HG02884 (cell line): ENCODE measurements around the gene LIG1.

Experiments
- ATAC-seq: cut with Tn5 transposase; IDR thresholded peaks from one replicate; pipeline ENCODE4 v1.9.1; 2021; ENCODE audit warnings: mild to moderate bottlenecking, moderate library complexity; ENCODE audit not compliant: unreplicated experiment

LIG1 gene

DNA sequence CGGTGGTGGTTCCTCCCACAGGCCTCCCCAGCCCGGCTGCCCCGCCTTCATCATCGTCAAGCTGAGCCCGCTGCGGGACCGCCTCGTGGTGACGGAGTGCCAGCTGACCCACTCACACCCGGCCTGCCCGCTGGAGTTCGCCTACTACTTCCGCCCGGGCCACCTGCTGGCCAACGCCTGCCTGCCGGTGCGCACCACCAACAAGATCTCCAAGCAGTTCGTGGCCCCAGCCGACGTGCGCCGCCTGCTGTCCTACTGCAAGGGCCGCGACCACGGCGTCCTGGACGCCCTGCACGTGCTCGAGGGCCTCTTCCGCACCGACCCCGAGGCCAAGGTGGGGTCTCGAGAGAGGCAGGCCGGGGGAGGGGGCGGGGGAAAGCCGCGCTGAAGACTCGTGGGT lies 12.3 kb upstream of the LIG1 start:
- ATAC-seq: no peak

- no peak for ATAC-seq
These were observed 11.4 kb upstream of the LIG1 start for GRCh38 chr19:48181505-48181904.

GRCh38 chr19:48176226-48176625 lies 6.1 kb upstream of the LIG1 start:
- ATAC-seq: no peak

DNA sequence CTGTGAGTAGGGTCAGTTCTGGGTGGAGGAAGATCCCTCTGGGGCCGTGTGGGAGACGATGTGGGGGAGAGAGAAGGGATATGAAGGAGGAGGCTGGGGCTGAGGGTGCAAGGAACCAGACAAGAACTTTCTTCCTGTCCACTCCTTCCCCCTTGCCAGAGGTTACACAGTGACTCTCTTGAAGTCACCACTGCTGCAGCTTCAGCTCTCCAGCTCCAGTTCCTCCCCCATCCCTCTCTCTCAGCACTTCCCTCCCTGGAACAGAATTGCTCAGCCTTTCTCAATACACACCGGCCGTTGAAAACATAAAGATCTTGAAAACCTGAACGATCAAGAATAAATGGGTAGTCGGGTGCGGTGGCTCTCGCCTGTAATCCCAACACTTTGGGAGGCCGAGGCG lies 5.4 kb upstream of the LIG1 start:
- no peak for ATAC-seq

- ATAC-seq: no peak
These were observed 4.4 kb upstream of the LIG1 start for GRCh38 chr19:48174445-48175030.

DNA sequence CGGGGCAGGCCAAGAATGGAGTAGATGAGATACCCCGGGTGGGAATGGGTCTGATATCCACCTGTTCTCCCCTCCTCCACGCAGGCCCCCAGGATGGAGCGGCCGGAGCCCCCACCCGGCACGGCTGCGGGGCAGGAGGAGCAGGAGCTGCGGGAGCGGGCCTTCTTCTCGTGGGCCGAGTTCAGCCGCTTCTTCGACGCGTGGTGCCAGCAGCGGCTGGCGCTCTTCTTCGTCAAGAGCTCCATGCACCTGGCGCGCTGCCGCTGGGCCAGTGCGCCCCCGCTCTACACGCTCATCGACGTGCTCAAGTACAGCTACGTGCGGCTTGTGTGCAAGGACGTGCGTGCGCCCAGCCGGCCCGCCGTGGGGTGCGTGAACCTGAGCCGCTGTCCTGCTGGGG lies 1.6 kb upstream of the LIG1 start:
- no peak for ATAC-seq

DNA sequence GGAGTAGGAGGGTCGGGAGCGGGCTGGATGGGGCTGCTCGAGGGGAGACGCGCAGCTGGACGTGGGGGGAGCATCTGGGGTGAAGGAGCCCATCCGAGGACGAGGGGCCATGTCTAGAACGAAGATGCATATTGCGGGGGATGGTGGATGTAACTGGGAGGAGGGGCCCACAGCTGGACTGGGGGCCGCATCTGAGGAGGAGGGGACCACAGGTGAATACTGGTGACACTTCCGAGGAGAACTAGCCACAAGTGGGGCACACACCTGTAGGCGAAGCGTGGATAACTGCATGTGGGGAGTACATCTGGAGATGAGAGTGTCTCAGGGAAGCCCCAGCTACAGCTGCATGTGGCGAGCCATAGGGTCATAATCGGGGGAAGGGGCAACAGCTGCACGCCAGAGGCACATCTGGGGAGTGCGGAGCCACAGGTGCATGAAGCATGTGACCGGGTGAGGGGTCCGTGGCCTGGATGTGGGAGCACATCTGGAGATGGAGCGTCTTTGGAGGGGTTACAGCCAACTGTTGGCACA lies 738 bp upstream of the LIG1 start:
- no peak for ATAC-seq

DNA sequence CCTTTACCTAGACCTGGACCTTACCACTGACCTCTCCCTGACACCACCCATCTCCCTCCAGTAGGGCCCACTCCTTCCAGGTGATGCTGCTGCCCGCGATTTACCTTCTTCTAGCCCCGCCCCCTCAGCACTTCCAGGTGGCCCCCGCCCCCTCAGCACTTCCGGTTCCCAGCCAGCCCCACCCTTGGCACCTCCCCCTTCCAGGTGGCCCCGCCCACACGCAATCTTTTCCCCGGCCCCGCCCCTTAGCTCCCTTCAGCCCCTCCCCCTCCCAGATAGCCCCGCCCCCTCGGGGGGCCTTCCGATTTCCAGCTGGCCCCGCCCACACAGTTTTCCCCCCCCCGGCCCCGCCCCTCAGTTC lies 586 bp downstream of the LIG1 start:
- ATAC-seq: peak; percentile 5

DNA sequence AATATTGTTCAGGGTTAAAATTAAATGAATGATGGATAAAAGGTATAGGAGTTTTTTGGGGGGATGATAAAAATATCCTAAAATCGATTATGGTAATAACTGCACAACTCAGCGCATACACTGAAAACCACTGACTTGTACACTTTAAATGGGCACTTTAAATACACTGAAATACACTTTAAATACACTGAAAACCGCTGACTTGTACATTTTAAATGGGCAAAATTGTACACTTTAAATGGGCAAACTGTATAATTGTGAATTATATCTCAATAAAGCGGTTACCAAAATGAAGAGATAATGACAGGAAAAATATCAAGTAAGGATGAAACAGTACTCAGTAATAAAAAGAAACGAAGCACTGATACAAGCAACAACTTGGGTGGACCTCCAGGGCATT lies 1.5 kb downstream of the LIG1 start:
- no peak for ATAC-seq

- no peak for ATAC-seq
These were observed 11.8 kb downstream of the LIG1 start for GRCh38 chr19:48158210-48158790.

- no peak for ATAC-seq
These were observed 16.1 kb downstream of the LIG1 start for GRCh38 chr19:48154003-48154402.

GRCh38 chr19:48152551-48152950 lies 17.6 kb downstream of the LIG1 start:
- ATAC-seq: no peak

DNA sequence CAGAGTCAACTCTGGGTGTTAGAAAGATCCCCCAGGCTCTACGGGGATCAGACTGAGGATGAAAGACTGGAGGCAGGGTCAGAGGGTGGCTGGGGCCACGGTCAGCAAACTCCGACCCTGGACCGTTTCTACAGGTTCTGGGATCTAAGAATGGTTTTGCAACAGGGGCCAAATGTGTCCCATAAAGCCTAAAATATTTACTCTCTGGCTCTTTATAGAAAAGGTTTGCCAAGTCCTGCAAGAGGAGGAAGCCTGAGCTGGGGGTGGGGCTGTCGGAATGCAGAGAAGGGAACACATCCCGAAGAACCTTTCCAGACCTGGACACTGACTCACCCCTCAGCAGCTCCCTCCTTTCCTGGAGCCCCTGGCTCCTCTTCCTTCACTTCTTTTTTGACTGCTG lies 20.7 kb downstream of the LIG1 start:
- no peak for ATAC-seq

- ATAC-seq: no peak
These were observed 21.6 kb downstream of the LIG1 start for GRCh38 chr19:48148576-48148975.

GRCh38 chr19:48147597-48148175 lies 22.5 kb downstream of the LIG1 start:
- ATAC-seq: no peak

DNA sequence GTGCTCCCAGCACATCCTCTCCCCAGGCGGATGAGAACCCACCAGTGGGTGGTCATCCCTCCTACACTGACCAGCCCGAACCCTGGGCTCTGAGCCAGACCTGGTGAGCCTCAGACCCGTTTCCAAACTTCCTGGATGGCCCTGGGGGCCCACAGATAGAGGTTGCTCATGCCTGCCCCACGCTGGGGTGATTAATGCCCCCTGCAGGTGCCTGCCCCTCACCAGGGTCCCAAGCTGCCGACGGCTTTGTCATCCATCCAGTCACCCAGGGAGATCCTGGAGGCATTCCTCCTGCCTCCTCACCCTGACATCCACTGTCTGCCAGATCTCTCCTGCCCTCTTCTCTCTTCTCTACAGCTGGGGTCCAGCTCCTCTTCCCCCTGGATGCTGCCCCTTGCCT lies 31.1 kb downstream of the LIG1 start:
- ATAC-seq: no peak

DNA sequence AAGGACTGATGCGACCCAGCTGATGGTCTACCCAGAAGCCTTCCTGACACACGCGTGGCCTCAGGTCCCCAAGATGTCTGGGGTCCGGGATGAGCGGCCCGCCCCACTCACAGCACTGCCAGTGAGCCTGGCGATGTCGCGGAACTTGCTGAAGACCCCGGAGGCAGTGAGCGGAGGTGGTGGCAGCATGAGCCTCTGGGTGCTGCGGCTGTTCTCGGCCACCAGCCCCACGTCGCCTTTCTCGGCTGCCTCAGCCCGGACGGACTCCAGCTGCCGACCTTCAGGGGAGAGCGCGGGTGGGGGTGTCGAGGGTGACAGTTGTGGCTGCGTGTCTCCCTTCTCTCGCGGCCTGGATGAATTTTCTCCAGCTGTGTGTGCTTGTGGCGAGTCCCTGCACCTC lies 32.7 kb downstream of the LIG1 start:
- ATAC-seq: no peak

GRCh38 chr19:48136547-48136946 lies 33.6 kb downstream of the LIG1 start:
- no peak for ATAC-seq

DNA sequence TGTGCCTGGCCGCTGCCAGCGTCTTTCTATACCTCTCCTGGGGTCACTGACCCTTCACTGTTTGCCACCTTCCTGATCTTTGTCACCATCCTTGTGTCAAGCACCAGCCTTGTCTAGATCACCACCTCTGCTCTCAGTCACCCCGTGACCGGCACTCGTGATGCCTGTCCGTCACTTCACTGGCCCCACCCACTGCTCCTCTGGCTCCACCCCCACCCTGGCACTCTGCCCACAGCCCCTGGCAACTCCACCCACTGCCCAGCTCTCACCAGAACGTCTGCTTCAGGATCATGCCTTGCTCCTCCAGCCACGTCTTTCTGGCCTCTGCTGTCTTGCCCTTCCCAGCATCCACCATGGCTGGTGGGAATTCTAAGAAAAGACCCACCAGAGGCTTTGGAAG lies 34.7 kb downstream of the LIG1 start:
- ATAC-seq: no peak

- no peak for ATAC-seq
These were observed 37.0 kb downstream of the LIG1 start for GRCh38 chr19:48133094-48133493.

- ATAC-seq: no peak
These were observed 42.6 kb downstream of the LIG1 start for GRCh38 chr19:48127561-48127960.

GRCh38 chr19:48123907-48124651 lies 46.1 kb downstream of the LIG1 start:
- ATAC-seq: no peak
